Panc1 (cell line): ENCODE data around the gene NIF3L1. TPM values are rescaled to one million over a fixed set of nuclear protein-coding genes. Genes with fewer than 3 reads are reported as not detected.

Experiments
- ATAC-seq: fragments of 200-7000 bp; cut with Tn5 transposase; 2 replicates; pipeline ENCODE4 v1.9.1; 2020; ENCODE audit warnings: mild to moderate bottlenecking, moderate library complexity
- BruUV-seq: library from RNA; stranded (reverse); fragments of 400-500 nt; replicated peaks from 2 replicates; lab custom pipeline; 2021; lab: Mats Ljungman, UMichigan
- CTCF ChIA-PET: fragments of 300-600 bp; sonication (Branson Sonifier 250); formaldehyde crosslinking; loops from one replicate; lab custom pipeline; 2022; ENCODE audit warnings: antibody characterized with exemption; lab: Charles Lee
- POLR2A ChIA-PET: fragments of 300-600 bp; sonication (Branson Sonifier 250); formaldehyde crosslinking; loops from one replicate; lab custom pipeline; 2022; ENCODE audit warnings: antibody characterized with exemption; lab: Charles Lee
- DNase-seq: peaks from one replicate; pipeline ENCODE4 v3.0.0-alpha.2; 2010; ENCODE audit warnings: low read depth, low spot score
- H3K27ac ChIP-seq: 2 replicates; pipeline ENCODE4 v1.5.1; 2011; ENCODE audit warnings: mild to moderate bottlenecking, low read length, inconsistent platforms
- H3K27me3 ChIP-seq: fragments of 200-500 bp; sonication (Bioruptor generic); 2 replicates; pipeline ENCODE4 v1.6.0; 2014; ENCODE audit warnings: low read length, inconsistent platforms; ENCODE audit not compliant: control insufficient read depth, insufficient read depth
- H3K36me3 ChIP-seq: fragments of 200-500 bp; sonication (Bioruptor generic); 2 replicates; pipeline ENCODE4 v1.5.1; 2014; ENCODE audit warnings: inconsistent platforms, mild to moderate bottlenecking, low read length, moderate library complexity; ENCODE audit not compliant: control insufficient read depth, insufficient read depth
- H3K4me1 ChIP-seq: 2 replicates; pipeline ENCODE4 v1.5.1; 2011; ENCODE audit warnings: inconsistent platforms, mild to moderate bottlenecking, low read length, moderate library complexity; ENCODE audit not compliant: control insufficient read depth, insufficient read depth
- H3K4me3 ChIP-seq, 2 experiments: 2 replicates each; pipeline ENCODE4 v1.5.1; 2011 to 2012; ENCODE audit warnings: low read depth in 2 of 2, low read length in 2 of 2, mild to moderate bottlenecking in 2 of 2, inconsistent platforms in 1 of 2, moderate library complexity in 1 of 2
- H3K9me3 ChIP-seq: fragments of 200-500 bp; sonication (Bioruptor generic); 2 replicates; pipeline ENCODE4 v1.5.1; 2014; ENCODE audit warnings: low read depth, mild to moderate bottlenecking, inconsistent platforms, low read length, moderate library complexity; ENCODE audit not compliant: control insufficient read depth, insufficient read depth
- POLR2AphosphoS5 ChIP-seq: IDR thresholded peaks from 2 replicates; pipeline ENCODE4 v1.6.1; 2012; ENCODE audit warnings: mild to moderate bottlenecking, low read depth, low read length, moderate library complexity
- SIN3A ChIP-seq: IDR thresholded peaks from 2 replicates; pipeline ENCODE4 v1.6.1; 2012; ENCODE audit warnings: low read depth, mild to moderate bottlenecking, low read length, moderate library complexity, borderline replicate concordance; ENCODE audit not compliant: insufficient read depth
- TCF7L2 ChIP-seq: IDR thresholded peaks from 2 replicates; pipeline ENCODE4 v1.6.1; 2011; ENCODE audit warnings: mild to moderate bottlenecking, low read depth, low read length, inconsistent platforms
- in situ Hi-C: cut with HindIII; loops from 2 replicates; pipeline ENCODE4 v1.10.0; 2016; ENCODE audit warnings: low sequenced_read_pairs, low pct_unique_long_range_greater_than_20kb
- intact Hi-C: fragments of 100-400 bp; cut with micrococcal nuclease; formaldehyde crosslinking; loops from one replicate; pipeline ENCODE4 v1.10.0; 2022; ENCODE audit not compliant: unreplicated experiment
- total RNA-seq: library from RNA; stranded (reverse); gene quantifications from one replicate; pipeline ENCODE4 v1.2.1, GENCODE V29; 2021; ENCODE audit not compliant: unreplicated experiment
- TF ChIP-seq, protein P1 (sequence below), 2 experiments: IDR thresholded peaks; 2 replicates each; pipeline ENCODE4 v1.6.1; 2011 to 2012; ENCODE audit warnings: low read depth in 2 of 2, control low read depth in 1 of 2, low read length in 1 of 2, mild to moderate bottlenecking in 1 of 2, moderate library complexity in 1 of 2; ENCODE audit not compliant: insufficient read depth in 1 of 2
- TF ChIP-seq, protein P2 (sequence below): fragments of 450-650 bp; IDR thresholded peaks from 2 replicates; pipeline ENCODE4 v1.5.1; 2017; ENCODE audit warnings: mild to moderate bottlenecking

Gene NIF3L1
- total RNA-seq, 1 experiment from 2014 or later, result 37.4 TPM

DNA sequence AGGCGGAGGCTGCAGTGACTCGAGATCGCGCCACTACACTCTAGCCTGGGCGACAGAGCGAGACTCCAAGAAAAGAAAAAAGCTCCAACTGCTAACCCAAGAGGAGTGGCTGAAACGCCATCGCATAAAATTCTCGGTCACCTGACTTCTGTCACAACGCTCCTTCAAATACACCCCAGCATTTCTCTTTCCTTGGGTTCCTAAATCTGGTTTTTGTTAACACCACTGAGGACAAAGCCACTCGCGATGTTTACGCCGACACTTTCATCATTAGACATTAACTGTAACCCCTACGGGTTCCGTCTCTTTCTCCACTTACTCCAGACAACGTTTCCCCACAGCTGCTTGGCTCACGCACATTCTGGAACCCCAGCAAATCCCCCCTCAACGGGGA, 25.4 kb upstream of the NIF3L1 start:
- POLR2A ChIA-PET, result interaction anchor here (0.6 to 1.2 kb wide), 4 partner anchors 11 to 397 kb away, joined by 3 to 7 read pairs (median 3); partner anchors contain the start of genes BZW1, NIF3L1 and PPIL3
- TF ChIP-seq SIN3A, result 0 out of 2 replicates have a peak, but pooled peaks have one; percentile 25
- TF ChIP-seq, protein P1, sequence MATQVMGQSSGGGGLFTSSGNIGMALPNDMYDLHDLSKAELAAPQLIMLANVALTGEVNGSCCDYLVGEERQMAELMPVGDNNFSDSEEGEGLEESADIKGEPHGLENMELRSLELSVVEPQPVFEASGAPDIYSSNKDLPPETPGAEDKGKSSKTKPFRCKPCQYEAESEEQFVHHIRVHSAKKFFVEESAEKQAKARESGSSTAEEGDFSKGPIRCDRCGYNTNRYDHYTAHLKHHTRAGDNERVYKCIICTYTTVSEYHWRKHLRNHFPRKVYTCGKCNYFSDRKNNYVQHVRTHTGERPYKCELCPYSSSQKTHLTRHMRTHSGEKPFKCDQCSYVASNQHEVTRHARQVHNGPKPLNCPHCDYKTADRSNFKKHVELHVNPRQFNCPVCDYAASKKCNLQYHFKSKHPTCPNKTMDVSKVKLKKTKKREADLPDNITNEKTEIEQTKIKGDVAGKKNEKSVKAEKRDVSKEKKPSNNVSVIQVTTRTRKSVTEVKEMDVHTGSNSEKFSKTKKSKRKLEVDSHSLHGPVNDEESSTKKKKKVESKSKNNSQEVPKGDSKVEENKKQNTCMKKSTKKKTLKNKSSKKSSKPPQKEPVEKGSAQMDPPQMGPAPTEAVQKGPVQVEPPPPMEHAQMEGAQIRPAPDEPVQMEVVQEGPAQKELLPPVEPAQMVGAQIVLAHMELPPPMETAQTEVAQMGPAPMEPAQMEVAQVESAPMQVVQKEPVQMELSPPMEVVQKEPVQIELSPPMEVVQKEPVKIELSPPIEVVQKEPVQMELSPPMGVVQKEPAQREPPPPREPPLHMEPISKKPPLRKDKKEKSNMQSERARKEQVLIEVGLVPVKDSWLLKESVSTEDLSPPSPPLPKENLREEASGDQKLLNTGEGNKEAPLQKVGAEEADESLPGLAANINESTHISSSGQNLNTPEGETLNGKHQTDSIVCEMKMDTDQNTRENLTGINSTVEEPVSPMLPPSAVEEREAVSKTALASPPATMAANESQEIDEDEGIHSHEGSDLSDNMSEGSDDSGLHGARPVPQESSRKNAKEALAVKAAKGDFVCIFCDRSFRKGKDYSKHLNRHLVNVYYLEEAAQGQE (IDR thresholded peaks at IDR 0.05; ENCODE audit: insufficient read depth in 1 of 2, low read depth in 2 of 2, low read length in 1 of 2), result no peak
- TF ChIP-seq, protein P2, sequence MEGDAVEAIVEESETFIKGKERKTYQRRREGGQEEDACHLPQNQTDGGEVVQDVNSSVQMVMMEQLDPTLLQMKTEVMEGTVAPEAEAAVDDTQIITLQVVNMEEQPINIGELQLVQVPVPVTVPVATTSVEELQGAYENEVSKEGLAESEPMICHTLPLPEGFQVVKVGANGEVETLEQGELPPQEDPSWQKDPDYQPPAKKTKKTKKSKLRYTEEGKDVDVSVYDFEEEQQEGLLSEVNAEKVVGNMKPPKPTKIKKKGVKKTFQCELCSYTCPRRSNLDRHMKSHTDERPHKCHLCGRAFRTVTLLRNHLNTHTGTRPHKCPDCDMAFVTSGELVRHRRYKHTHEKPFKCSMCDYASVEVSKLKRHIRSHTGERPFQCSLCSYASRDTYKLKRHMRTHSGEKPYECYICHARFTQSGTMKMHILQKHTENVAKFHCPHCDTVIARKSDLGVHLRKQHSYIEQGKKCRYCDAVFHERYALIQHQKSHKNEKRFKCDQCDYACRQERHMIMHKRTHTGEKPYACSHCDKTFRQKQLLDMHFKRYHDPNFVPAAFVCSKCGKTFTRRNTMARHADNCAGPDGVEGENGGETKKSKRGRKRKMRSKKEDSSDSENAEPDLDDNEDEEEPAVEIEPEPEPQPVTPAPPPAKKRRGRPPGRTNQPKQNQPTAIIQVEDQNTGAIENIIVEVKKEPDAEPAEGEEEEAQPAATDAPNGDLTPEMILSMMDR, result no peak
- DNase-seq (no peak), ATAC-seq (0 out of 2 replicates have a peak, but pooled peaks have one; percentile 14)
- Histone ChIP-seq H3K36me3 (peaks cover 23% of the 10 kb centered on the region), H3K4me3 (peak overlapping the region; percentile 93 to 97), H3K9me3 (no peaks in the 10 kb centered on the region), H3K4me1 (peaks cover 23% of the 10 kb centered on the region), H3K27me3 (no peaks in the 10 kb centered on the region), H3K27ac (peak overlapping the region; percentile 99)
- no TSS peak for BruUV-seq
- intact Hi-C loops, result loop anchor here (5.0 kb wide), 1 partner anchor 151 kb away; no protein-coding TSS in a partner anchor
- in situ Hi-C loops, result no loop called here
- CTCF ChIA-PET, result no interaction called here

DNA sequence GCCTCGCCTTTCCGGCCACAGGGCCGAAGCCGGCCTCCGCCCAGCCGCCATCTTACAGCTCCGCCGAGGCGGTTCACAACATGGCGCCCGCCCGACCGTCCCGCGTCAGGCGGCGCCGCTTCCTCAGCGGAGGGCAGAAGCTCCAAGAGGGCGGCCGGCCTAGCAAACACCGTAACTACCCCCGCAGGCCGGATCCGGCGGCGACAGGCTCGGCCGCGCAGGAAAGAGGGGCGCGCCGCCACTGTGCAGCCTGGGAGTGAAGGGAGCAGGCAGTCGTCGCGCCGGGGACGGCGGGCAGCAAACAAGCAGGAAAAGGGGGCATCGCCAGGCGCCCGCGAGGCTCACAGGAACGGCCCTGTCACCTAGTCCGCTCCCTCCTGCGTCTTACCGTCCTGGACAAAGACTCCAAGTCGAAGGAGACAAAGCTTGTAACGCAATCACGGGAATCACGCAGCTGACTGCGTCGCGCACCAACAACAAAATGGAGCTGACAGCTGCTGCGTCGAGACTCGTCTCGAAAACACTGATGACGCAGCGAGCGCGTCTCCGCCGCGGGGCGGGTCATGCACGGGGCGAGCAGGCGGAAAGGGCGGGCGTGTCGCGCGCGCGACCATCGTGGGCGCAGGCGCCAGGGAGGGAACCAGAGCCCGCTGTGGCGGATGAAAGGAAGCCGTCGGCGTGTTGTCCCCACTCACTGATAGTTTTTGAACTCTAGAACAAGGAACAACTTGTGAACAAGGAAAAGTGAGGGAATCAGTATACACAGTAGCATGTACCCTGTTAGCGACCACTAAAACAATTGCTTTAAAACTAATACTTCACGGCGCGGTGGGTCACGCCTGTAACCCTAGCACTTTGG, 24.8 kb upstream of the NIF3L1 start, which contains the start of gene CLK1:
Gene CLK1, minus strand, starts transcription at position 483 of the 859 bp plus-strand sequence. CDS start 2,796 bp downstream, outside the sequence.
- no TSS peak for BruUV-seq
- H3K36me3 ChIP-seq, result peaks cover 18% of the 10 kb centered on the region
- DNase-seq, result peak; percentile 75
- H3K9me3 ChIP-seq, result no peaks in the 10 kb centered on the region
- peaks cover 23% of the 10 kb centered on the region for H3K4me1 ChIP-seq
- intact Hi-C loops, result loop anchor here (5.0 kb wide), 1 partner anchor 152 kb away; no protein-coding TSS in a partner anchor
- TF ChIP-seq TCF7L2 (peak; percentile 95), POLR2AphosphoS5 (peak; percentile 95), SIN3A (no peak)
- H3K4me3 ChIP-seq, result peak within 1 kb of the TSS; percentile 93 to 97
- peak within 1 kb of the TSS; percentile 99 for H3K27ac ChIP-seq
- CTCF ChIA-PET, result no interaction called here
- POLR2A ChIA-PET, result interaction anchor here (0.6 to 1.2 kb wide), 6 partner anchors 11 to 1129 kb away, joined by 3 to 7 read pairs (median 3); partner anchors contain the start of genes NIF3L1 and PPIL3
- no peaks in the 10 kb centered on the region for H3K27me3 ChIP-seq
- in situ Hi-C loops, result no loop called here
- peak; percentile 95 for ATAC-seq
